Frontal cortex (tissue), 4 donors: ENCODE data around the gene MYO1E. TPM values are rescaled to one million over a fixed set of nuclear protein-coding genes. Genes with fewer than 3 reads are reported as not detected.
"Not testable (repeated sequence)": the region's sequence is repeated elsewhere in the genome, so short reads cannot be mapped to it uniquely, and the experiment has no call there.

Source experiments
- DNase-seq, 2 donors: peaks; one replicate each; pipeline ENCODE4 v3.0.0; 2012; ENCODE audit warnings: low spot score in 2 of 2
- FAIRE-seq: peaks from 2 replicates; lab custom pipeline; 2012; peaks lifted over from hg19 to GRCh38; lab: Jason Lieb, UNC
- total RNA-seq: library from RNA; depleted of rRNA; stranded (reverse); fragments of >200 nt; gene quantifications from one replicate; pipeline ENCODE4 v1.2.3, GENCODE V29; 2014
- donor health status: control.
- donor health status: control.
- donor health status: control.

Gene MYO1E
- total RNA-seq, 1 donor from 2014 or later: 11.8 TPM

DNA sequence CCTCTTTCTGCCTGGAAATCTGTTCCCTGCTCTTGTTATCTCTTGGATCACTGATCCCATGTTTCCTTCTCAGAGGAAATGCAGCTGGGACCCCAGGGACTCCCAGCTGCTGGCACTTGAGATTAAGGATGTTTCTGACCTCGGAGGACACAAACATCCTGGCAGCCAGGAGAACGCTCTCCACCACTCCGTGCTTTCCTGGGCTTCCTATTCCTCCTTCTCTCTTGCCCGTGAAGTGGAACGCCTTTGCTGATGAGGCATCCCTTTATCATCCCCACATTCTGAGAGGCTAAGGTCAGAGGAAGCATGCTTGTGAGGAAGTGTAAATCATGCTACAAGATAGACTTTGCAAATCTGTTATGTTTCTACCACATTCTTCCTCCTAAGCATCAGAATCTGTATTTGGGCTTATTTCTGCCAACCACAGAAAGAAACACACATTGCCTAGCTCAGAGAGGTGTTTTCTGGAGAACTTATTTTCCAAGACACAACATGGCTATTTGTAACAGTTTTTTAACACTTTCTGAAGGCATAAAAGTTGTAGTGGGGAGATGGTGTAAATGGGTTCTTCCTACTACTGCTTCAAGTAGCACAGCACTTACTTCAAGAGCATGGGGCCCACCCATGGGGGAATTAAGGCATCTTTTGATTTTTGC, 191.6 kb downstream of the MYO1E start:
- FAIRE-seq: no peak
- no peak for DNase-seq

DNA sequence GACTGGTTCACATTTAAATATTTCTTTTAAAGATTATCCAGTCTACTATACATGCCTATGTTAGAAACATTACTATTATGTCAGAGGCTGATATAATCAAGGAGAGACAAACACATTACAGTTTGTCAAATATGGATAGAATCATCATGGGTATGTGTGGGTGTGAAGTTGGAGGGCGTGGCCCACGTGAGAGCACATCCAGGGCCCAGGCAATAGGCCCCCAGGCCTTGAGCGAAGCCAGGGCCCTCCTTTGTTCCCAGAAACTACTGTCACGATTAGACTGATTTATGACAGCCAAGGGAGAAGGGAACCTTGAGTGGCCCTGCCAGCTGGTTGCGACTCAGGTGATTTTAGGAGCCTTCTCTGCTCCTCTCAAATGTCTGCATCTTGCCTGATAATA, 193.0 kb downstream of the MYO1E start:
- no peak for FAIRE-seq
- DNase-seq: no peak

DNA sequence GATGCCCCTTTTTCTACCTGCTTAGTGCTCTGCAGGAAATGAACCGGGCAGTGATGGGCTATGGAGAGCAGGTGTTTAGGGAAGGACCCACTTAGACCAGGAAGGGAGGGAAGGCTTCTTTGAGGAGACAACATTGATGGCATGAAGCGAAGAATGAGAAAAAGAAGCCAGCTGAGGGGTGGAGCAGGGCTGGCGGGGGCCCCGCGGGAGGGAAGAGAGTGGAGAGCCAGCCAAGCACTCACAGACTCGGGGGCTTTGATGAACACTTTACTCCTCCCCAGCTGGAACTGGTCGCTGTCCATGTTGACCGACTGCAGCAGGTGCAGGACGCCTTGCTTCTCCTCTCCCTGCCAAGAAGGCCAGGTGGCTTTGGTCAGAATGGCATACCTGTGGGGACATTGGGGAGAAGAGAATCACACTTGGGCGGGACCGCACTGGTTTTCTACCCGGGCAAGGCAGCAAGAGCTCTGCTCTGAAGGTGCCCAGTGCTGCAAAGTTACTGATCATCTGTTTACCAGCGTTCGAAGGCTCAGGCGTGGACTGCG, 194.4 kb downstream of the MYO1E start:
- FAIRE-seq (no peak), DNase-seq (no peak)

GRCh38 chr15:59177317-59177660, 195.4 kb downstream of the MYO1E start:
- DNase-seq (peak in 1 of 2 donors; percentile 16), FAIRE-seq (no peak)

DNA sequence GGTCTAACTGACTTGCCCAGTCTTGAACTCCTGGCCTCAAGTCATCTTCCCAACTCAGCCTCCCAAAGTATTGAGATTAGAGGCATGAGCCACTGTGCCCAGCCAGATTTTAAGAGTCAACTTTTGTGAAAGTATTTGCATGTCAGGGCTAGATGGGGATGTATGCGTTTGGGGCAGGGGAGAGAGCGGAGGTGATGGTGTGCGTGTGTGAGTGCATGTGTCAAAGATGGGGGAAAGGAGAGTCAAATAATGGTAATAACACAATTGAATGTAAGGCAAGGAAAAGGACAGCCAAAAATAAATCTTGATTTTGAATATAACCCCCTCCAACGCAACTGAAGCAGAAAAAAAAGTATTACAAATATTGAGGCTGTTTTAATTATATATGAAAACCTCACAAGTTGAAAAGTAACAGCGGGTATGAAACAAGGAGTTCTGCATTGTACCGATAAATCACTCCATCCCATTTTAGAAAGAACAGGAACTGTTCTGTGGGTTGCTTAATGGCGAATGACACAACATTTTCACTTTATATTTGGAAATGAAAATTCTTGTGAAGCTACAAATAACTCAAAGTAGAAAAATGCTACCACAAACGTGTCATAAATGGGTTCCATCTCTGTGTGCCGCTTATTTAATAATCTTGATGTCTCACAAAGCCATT, 195.9 kb downstream of the MYO1E start:
- no peak for FAIRE-seq
- DNase-seq: no peak

GRCh38 chr15:59174835-59175831, 197.5 kb downstream of the MYO1E start:
- FAIRE-seq (no peak), DNase-seq (peak; percentile 31 to 60)

DNA sequence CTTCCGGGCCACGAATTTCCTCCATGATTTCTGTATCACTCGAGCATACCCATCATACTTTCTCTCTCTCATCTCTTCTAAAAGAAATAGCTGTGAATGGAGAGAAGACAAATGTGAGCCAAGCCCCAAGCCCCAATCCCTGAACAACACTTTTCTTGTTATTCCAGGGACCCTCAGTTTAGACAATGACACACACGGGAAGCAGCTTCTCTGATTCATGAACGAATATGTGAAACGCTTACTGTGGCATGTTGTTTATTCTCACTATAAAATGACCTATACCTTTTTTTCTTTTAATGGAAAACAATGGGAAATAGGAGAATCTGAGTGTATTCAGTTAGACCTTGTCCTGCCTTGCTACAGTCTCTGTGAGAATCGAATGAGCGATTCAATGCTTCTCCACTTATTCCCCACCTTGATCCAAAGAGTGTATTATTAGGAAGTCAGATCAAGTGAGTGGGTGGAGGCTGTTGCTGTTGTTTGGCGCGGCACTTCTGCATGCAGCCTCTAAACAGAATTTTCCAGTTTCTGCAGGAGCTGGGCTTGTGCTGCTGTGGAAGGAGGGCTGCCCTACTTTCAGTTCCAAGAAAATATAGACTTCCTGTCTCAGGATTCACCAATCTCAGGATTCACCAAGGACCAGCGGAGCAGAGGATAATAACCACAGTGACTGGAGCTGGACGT, 198.4 kb downstream of the MYO1E start:
- DNase-seq (no peak), FAIRE-seq (no peak)

DNA sequence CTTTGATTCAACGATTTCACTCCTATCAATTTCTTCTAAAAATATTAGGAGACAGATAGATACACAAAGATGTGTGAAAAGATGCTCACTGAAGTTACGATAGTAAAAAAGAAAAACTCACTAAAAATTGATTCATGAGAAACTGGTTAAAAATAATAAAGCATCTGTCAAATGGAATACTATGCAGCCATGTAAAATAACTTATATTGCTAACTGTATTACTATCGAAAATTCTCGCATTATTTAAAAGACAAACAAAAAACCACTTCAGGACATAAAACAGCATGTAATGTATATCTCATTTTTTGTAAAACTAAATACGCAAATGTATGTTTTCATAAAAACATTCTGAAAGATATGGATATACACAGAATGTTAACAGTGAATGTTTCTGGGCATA, 199.5 kb downstream of the MYO1E start:
- FAIRE-seq: no peak
- no peak for DNase-seq

DNA sequence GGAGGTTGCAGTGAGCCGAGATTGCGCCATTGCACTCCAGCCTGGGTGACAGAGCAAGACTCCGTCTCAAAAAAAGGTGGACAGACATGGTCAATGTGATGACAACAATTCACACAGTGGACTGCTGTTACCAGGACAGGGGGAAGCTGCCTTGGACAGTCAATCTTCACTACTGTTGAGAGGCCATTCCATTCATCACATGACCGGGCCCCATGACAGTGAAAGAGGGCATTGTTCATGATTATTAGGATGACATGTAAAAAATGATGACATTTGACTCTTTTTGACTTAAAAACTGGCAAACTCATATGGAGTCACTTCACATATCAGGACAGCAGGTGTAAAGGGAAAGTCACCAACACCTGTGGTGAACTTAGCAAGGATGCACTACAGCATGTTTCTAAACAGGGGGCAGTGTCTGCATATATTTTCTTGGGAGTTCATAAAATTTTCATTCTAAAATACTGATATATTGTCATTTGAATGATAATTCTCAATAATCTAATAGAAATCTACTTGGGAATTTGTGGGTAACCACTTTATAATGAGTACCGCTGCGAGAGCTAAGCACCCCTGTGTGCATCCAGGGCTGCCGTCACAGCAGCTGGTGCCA, 200.3 kb downstream of the MYO1E start:
- no peak for FAIRE-seq
- DNase-seq: no peak

GRCh38 chr15:59171067-59171397, 201.6 kb downstream of the MYO1E start:
- DNase-seq: no peak
- no peak for FAIRE-seq

DNA sequence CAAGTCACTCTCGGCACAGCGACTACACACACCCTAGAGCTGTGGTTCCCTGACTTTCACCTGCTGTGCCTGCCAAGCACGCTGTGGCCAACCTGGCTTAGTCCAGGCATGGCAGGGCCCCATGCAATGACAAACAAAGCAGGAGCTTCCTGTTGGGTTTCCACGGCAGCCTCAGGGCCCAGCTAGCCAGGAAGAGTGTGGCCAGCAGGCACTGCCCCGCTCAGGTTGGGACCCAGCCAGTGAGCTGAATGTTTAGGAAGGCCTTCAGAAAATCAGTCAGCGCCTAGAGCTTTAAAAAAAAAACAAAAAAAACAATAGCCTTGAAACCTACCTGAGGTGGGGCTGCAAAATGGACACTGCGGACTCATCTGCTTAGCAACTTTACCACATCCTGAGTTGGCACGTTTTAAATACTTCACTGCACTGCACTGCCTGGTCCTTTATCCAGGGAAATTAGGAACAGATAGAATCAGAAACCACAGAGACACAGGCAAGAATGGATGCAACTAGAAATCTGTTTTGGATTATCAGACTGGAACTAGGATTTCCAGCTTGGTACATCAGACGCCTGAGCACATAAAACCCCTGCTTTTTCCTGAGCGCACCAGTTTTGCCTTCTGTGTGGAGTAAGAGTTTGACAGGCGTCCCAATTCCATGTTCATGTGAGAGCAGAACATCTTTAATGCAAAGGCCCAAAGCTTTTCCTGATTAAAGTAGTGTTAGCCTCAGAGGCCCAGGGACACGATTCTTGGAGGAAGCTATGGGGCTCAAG, 202.2 kb downstream of the MYO1E start:
- DNase-seq (no peak), FAIRE-seq (no peak)

GRCh38 chr15:59169251-59169708, 203.4 kb downstream of the MYO1E start:
- FAIRE-seq (no peak), DNase-seq (no peak)

GRCh38 chr15:59168536-59168935, 204.1 kb downstream of the MYO1E start:
- no peak for DNase-seq
- FAIRE-seq: no peak

- no peak for DNase-seq
- no peak for FAIRE-seq
Observed at GRCh38 chr15:59166601-59167265, 205.9 kb downstream of the MYO1E start.

DNA sequence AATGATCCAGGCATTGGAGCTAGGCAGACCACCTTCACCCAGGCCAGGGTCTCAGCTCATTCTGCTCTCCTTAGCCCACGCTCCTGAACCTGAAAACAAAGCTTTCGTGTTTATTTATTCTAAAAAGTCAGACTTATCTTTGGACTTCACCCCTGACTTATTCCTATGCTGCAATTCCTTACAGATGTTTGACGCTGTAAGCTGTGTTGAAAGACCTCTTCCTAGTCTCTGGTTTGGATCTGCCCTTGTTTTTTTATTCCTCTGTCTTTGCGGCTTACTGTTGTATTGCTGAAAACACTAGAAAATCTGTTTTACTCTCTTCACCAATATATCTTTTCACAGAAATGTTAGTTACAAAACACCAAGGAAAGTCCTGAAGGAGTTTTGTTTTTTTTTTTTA, 206.5 kb downstream of the MYO1E start:
- DNase-seq (no peak), FAIRE-seq (no peak)

GRCh38 chr15:59165726-59166125, 206.9 kb downstream of the MYO1E start:
- FAIRE-seq (no peak), DNase-seq (no peak)

DNA sequence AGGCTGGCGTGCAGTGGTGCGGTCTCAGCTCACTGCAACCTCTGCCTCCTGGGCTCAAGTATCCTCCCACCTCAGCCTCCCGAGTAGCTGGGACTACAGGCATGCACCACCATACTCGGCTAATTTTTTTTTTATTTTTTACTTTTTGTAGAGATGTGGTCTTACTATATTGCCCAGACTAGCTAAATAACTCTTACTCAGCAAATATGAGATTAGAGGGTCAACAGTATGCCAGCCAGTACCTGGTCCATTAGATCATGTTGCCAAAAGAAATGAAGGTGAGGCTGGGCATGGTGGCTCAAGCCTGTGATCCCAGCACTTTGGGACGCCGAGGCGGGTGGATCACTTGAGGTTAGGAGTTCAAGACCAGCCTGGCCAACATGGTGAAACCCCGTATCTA, 210.6 kb downstream of the MYO1E start:
- not testable (repeated sequence) for FAIRE-seq, DNase-seq

GRCh38 chr15:59160880-59161593, 211.6 kb downstream of the MYO1E start:
- no peak for DNase-seq
- no peak for FAIRE-seq
